Trophoblast cell (in vitro differentiated cells and primary cell): ENCODE measurements around the gene FRMD8.

Experiments
- DNase-seq, 2 donors: peaks; one replicate each; pipeline ENCODE4 v3.0.0-alpha.2; 2016
- H2AFZ ChIP-seq: 2 replicates; pipeline ENCODE4 v1.6.1; 2013; ENCODE audit warnings: low read length, moderate library complexity, mild to moderate bottlenecking; ENCODE audit not compliant: insufficient read depth, poor library complexity
- H2AK5ac ChIP-seq: 2 replicates; pipeline ENCODE4 v1.6.1; 2013; ENCODE audit warnings: mild to moderate bottlenecking, low read length
- H2BK120ac ChIP-seq: 2 replicates; pipeline ENCODE4 v1.6.1; 2013; ENCODE audit warnings: low read length, mild to moderate bottlenecking, moderate library complexity; ENCODE audit not compliant: insufficient read depth, poor library complexity
- H2BK12ac ChIP-seq: 2 replicates; pipeline ENCODE4 v1.6.1; 2013; ENCODE audit warnings: mild to moderate bottlenecking, low read length, moderate library complexity
- H2BK5ac ChIP-seq: 2 replicates; pipeline ENCODE4 v1.6.1; 2013; ENCODE audit warnings: low read length, low read depth, moderate library complexity, mild to moderate bottlenecking; ENCODE audit not compliant: poor library complexity
- H3K14ac ChIP-seq: 2 replicates; pipeline ENCODE4 v1.6.1; 2013; ENCODE audit warnings: mild to moderate bottlenecking, low read length
- H3K18ac ChIP-seq: 2 replicates; pipeline ENCODE4 v1.6.1; 2013; ENCODE audit warnings: mild to moderate bottlenecking, low read length
- H3K23ac ChIP-seq: 2 replicates; pipeline ENCODE4 v1.6.1; 2013; ENCODE audit warnings: low read length
- H3K27ac ChIP-seq: 2 replicates; pipeline ENCODE4 v1.5.1; 2013; ENCODE audit warnings: low read depth, mild to moderate bottlenecking, inconsistent platforms, low read length, moderate library complexity
- H3K27me3 ChIP-seq: 2 replicates; pipeline ENCODE4 v1.6.1; 2013; ENCODE audit warnings: inconsistent platforms, mild to moderate bottlenecking, low read length, moderate library complexity; ENCODE audit not compliant: insufficient read depth
- H3K36me3 ChIP-seq, 2 experiments: 1 replicate in 1 of 2; 2 replicates in 1 of 2; pipeline ENCODE4 v1.6.1; 2013; ENCODE audit warnings: low read length in 2 of 2, mild to moderate bottlenecking in 2 of 2, moderate library complexity in 1 of 2; ENCODE audit not compliant: insufficient read depth in 2 of 2, control insufficient read depth in 1 of 2
- H3K4ac ChIP-seq: 2 replicates; pipeline ENCODE4 v1.6.1; 2013; ENCODE audit warnings: low read depth, mild to moderate bottlenecking, low read length, moderate library complexity
- H3K4me1 ChIP-seq, 2 experiments: 1 replicate in 1 of 2; 2 replicates in 1 of 2; pipeline ENCODE4 v1.6.1; 2013; ENCODE audit warnings: low read length in 2 of 2, mild to moderate bottlenecking in 2 of 2, moderate library complexity in 1 of 2; ENCODE audit not compliant: insufficient read depth in 2 of 2, control insufficient read depth in 1 of 2
- H3K4me2 ChIP-seq: 2 replicates; pipeline ENCODE4 v1.6.1; 2013; ENCODE audit warnings: inconsistent platforms, mild to moderate bottlenecking, low read length, moderate library complexity
- H3K4me3 ChIP-seq: 2 replicates; pipeline ENCODE4 v1.5.1; 2013; ENCODE audit warnings: mild to moderate bottlenecking, low read depth, low read length, inconsistent platforms
- H3K79me1 ChIP-seq: one replicate; pipeline ENCODE4 v1.6.1; 2013; ENCODE audit warnings: low read length
- H3K79me2 ChIP-seq: 2 replicates; pipeline ENCODE4 v1.6.1; 2013; ENCODE audit warnings: low read length, mild to moderate bottlenecking; ENCODE audit not compliant: control insufficient read depth, insufficient read depth, poor library complexity
- H3K9ac ChIP-seq: 2 replicates; pipeline ENCODE4 v1.6.1; 2013; ENCODE audit warnings: mild to moderate bottlenecking, low read length
- H3K9me3 ChIP-seq: 2 replicates; pipeline ENCODE4 v1.6.1; 2013; ENCODE audit warnings: low read depth, mild to moderate bottlenecking, control low read depth, inconsistent platforms, low read length; ENCODE audit not compliant: insufficient read depth
- H4K12ac ChIP-seq: 2 replicates; pipeline ENCODE4 v1.6.1; 2013; ENCODE audit warnings: low read depth, mild to moderate bottlenecking, low read length, moderate library complexity
- H4K8ac ChIP-seq: 2 replicates; pipeline ENCODE4 v1.6.1; 2013; ENCODE audit warnings: low read depth, mild to moderate bottlenecking, low read length, moderate library complexity
- H4K91ac ChIP-seq: one replicate; pipeline ENCODE4 v1.6.1; 2013; ENCODE audit warnings: low read depth, mild to moderate bottlenecking, low read length, moderate library complexity
- WGBS: extraction: QIAGEN DNeasy Blood & Tissue Kit; methylation state at CpG from one replicate; pipeline ENCODE4 v1.1.7; 2013; ENCODE audit warnings: missing lambda C conversion rate; ENCODE audit not compliant: insufficient read length, insufficient coverage; ENCODE audit errors: extremely low coverage; 5-methylcytosine and 5-hydroxymethylcytosine counted together

Gene FRMD8

GRCh38 chr11:65439331-65440181 is 53.1 kb downstream of the FRMD8 start:
- Histone ChIP-seq H3K14ac (no peak overlapping the region), H3K79me2 (peaks cover 4% of the 10 kb centered on the region), H2BK12ac (no peak overlapping the region), H3K27me3 (no peaks in the 10 kb centered on the region), H3K4ac (no peak overlapping the region), H3K4me3 (no peak overlapping the region), H2AFZ (no peak overlapping the region), H3K18ac (no peak overlapping the region), H3K79me1 (peaks cover 16% of the 10 kb centered on the region), H2BK5ac (no peak overlapping the region), H3K27ac (no peak overlapping the region), H3K4me2 (no peak overlapping the region), H4K8ac (no peak overlapping the region), H4K91ac (no peak overlapping the region), H3K9ac (no peak overlapping the region), H2AK5ac (no peak overlapping the region), H3K9me3 (no peaks in the 10 kb centered on the region), H3K4me1 (peaks cover 19 to 30% of the 10 kb centered on the region in 2 experiments), H3K23ac (no peak overlapping the region), H2BK120ac (no peak overlapping the region), H4K12ac (no peak overlapping the region), H3K36me3 (peaks cover 24 to 34% of the 10 kb centered on the region in 2 experiments)
- 100% methylated on average over 1 of the region's 7 CpGs for WGBS
- peak in 1 of 2 donors; percentile 32 for DNase-seq

GRCh38 chr11:65440831-65441499 is 54.5 kb downstream of the FRMD8 start:
- peak in 1 of 2 donors; percentile 49 for DNase-seq
- H2AFZ ChIP-seq = no peak overlapping the region
- WGBS = no CpG with 5 or more reads among the region's 8 CpGs
- no peak overlapping the region for H2BK120ac ChIP-seq
- peaks cover 16% of the 10 kb centered on the region for H3K79me1 ChIP-seq
- no peak overlapping the region for H3K23ac ChIP-seq
- no peak overlapping the region for H4K8ac ChIP-seq
- peaks cover 20 to 38% of the 10 kb centered on the region in 2 experiments for H3K4me1 ChIP-seq
- H2AK5ac ChIP-seq = no peak overlapping the region
- no peaks in the 10 kb centered on the region for H3K9me3 ChIP-seq
- H3K79me2 ChIP-seq = peaks cover 4% of the 10 kb centered on the region
- H3K4ac ChIP-seq = no peak overlapping the region
- H2BK12ac ChIP-seq = no peak overlapping the region
- H4K12ac ChIP-seq = no peak overlapping the region
- no peak overlapping the region for H3K9ac ChIP-seq
- no peak overlapping the region for H3K4me2 ChIP-seq
- H3K27me3 ChIP-seq = no peaks in the 10 kb centered on the region
- no peak overlapping the region for H3K4me3 ChIP-seq
- peak overlapping the region; percentile 46 for H2BK5ac ChIP-seq
- H3K36me3 ChIP-seq = peaks cover 24 to 36% of the 10 kb centered on the region in 2 experiments
- no peak overlapping the region for H3K18ac ChIP-seq
- H3K14ac ChIP-seq = no peak overlapping the region
- no peak overlapping the region for H4K91ac ChIP-seq
- peak overlapping the region; percentile 32 for H3K27ac ChIP-seq

- Histone ChIP-seq H2AFZ (no peak overlapping the region), H2BK12ac (no peak overlapping the region), H3K27ac (peak overlapping the region; percentile 4), H3K79me2 (peaks cover 2% of the 10 kb centered on the region), H3K9ac (no peak overlapping the region), H3K4me3 (no peak overlapping the region), H3K9me3 (no peaks in the 10 kb centered on the region), H2AK5ac (no peak overlapping the region), H3K4ac (no peak overlapping the region), H3K18ac (peak overlapping the region; percentile 1), H4K8ac (no peak overlapping the region), H3K23ac (no peak overlapping the region), H3K14ac (no peak overlapping the region), H4K12ac (no peak overlapping the region), H2BK5ac (no peak overlapping the region), H3K36me3 (peaks cover 18 to 28% of the 10 kb centered on the region in 2 experiments), H4K91ac (no peak overlapping the region), H3K27me3 (no peaks in the 10 kb centered on the region), H3K79me1 (peaks cover 16% of the 10 kb centered on the region), H2BK120ac (peak overlapping the region; percentile 1), H3K4me2 (no peak overlapping the region), H3K4me1 (peaks cover 20 to 35% of the 10 kb centered on the region in 2 experiments)
- WGBS = no CpG with 5 or more reads among the region's 9 CpGs
- DNase-seq = peak in 1 of 2 donors; percentile 34
Measured at GRCh38 chr11:65442842-65443331, 56.5 kb downstream of the FRMD8 start.

GRCh38 chr11:65444314-65445051 is 58.0 kb downstream of the FRMD8 start:
- Histone ChIP-seq H2BK120ac (peak overlapping the region; percentile 46), H4K91ac (peak overlapping the region; percentile 4)

More at GRCh38 chr11:65444314-65445051, 58.0 kb downstream of the FRMD8 start:
- no peak overlapping the region for H3K4me2 ChIP-seq
- no peak overlapping the region for H4K8ac ChIP-seq
- H4K12ac ChIP-seq = no peak overlapping the region
- H3K9ac ChIP-seq = no peak overlapping the region
- peak overlapping the region; percentile 57 for H3K18ac ChIP-seq
- no peaks in the 10 kb centered on the region for H3K27me3 ChIP-seq
- H3K4ac ChIP-seq = no peak overlapping the region
- no peak overlapping the region for H3K23ac ChIP-seq
- peak overlapping the region; percentile 11 for H2AK5ac ChIP-seq
- peaks cover 20 to 34% of the 10 kb centered on the region in 2 experiments for H3K4me1 ChIP-seq
- peaks cover 16% of the 10 kb centered on the region for H3K79me1 ChIP-seq
- H3K36me3 ChIP-seq = peaks cover 17 to 25% of the 10 kb centered on the region in 2 experiments
- no peak overlapping the region for H3K4me3 ChIP-seq
- H3K9me3 ChIP-seq = no peaks in the 10 kb centered on the region
- no CpG with 5 or more reads among the region's 14 CpGs for WGBS
- no peak overlapping the region for H2AFZ ChIP-seq
- peak overlapping the region; percentile 16 for H3K27ac ChIP-seq
- H3K79me2 ChIP-seq = peaks cover 2% of the 10 kb centered on the region
- peak overlapping the region; percentile 54 for H2BK12ac ChIP-seq
- H2BK5ac ChIP-seq = peak overlapping the region; percentile 8
- peak in 1 of 2 donors; percentile 49 for DNase-seq
- H3K14ac ChIP-seq = peak overlapping the region; percentile 26
